Activated CD4-positive, alpha-beta T cell treated with anti-CD3 and anti-CD28 coated beads, Interleukin-2, Interleukin-4, amounts not matched to agents 100 ng/mL and 50 ng/mL, durations not matched to agents 16 hours and 8 hours (primary cell): ENCODE results near the gene TRABD2A.
"Not testable (repeated sequence)": the region's sequence is repeated elsewhere in the genome, so short reads cannot be mapped to it uniquely, and the experiment has no call there.

Source experiments
- DNase-seq: peaks from one replicate; pipeline ENCODE4 v3.0.0-alpha.2; 2020; ENCODE audit warnings: low spot score

TRABD2A gene

DNA sequence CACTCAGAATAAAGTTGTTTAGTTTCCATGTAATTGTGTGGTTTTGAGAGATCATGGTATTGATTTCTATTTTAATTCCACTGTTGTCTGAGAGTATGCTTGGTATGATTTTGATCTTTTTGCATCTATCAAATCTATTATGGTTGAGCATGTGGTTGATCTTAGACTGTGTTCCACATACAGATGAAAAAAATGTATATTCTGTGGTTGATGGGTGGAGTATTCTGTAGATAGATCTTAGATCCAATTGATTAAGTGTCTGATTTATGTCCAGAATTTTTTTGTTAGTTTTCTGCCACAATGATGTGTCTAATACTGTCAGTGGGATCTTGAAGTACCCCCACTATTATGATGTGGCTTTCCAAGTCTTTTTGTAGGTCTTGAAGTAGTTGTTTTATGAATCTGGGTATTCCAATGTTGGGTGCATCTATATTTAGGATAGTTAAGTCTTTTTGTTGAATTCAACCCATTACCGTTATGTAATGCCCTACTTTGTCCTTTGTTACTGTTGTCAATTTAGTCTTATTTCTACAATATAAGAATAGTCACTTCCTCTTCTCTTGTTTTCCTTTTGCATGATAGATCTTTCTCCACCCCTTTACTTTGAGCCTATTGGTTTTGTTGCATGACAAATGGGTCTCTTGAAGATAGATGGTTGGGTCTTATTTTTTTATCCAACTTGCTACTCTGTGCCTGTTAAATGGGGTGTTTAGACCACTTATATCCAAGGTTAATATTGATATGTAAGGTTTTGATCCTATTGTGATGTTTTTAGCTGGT lies 101.8 kb downstream of the TRABD2A start:
- DNase-seq: no peak

DNA sequence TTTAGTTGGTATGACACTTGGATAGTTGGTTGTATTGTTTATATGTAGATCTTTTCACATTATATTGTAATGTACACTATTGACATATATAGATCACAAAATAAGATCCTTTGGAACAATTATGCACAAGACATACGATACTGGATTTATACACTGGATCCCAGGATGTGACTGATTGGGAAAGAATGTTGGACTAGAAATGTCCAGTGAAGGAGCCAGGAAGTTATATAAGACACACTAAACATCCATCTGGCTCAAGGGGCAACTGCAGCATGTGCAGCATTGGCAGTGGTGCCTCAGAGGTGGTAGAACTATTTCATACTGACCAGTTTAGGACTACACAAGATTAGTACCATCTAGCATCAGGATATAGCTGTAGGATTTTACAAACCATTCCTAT lies 104.9 kb downstream of the TRABD2A start:
- no peak for DNase-seq

DNA sequence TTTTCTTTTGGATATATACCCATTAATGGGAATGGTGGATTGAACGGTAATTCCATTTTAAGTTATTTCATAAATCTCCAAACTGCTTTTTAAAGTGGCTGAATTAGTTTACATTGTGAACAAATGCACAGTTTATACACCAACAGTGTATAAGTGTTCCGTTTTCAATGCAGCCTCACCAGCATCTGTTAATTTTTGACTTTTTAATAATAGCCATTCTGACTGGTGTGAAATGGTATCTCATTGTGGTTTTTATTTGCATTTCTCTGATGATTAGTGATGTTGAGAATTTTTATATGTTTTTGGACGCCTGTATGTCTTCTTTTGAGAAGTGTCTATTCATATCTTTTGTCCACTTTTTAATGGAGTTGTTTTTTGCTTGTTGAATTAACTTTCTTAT lies 107.3 kb downstream of the TRABD2A start:
- not testable (repeated sequence) for DNase-seq
